NB4 (cell line): ENCODE data around the gene KCNIP4.

Source experiments
- MYC ChIP-seq: IDR thresholded peaks from 2 replicates; pipeline ENCODE4 v1.6.1; 2011; ENCODE audit warnings: low read depth, low read length
- POLR2A ChIP-seq: IDR thresholded peaks from 2 replicates; pipeline ENCODE4 v1.6.1; 2011; ENCODE audit warnings: mild to moderate bottlenecking; ENCODE audit not compliant: insufficient read length; ENCODE audit errors: extremely low read depth
- TF ChIP-seq, protein P1 (sequence below): IDR thresholded peaks from one replicate; pipeline ENCODE4 v1.5.1; 2012; ENCODE audit warnings: low read depth, low read length
- TF ChIP-seq, protein P2 (sequence below): IDR thresholded peaks from 2 replicates; pipeline ENCODE4 v1.6.1; 2011; ENCODE audit warnings: low read depth, low read length

DNA sequence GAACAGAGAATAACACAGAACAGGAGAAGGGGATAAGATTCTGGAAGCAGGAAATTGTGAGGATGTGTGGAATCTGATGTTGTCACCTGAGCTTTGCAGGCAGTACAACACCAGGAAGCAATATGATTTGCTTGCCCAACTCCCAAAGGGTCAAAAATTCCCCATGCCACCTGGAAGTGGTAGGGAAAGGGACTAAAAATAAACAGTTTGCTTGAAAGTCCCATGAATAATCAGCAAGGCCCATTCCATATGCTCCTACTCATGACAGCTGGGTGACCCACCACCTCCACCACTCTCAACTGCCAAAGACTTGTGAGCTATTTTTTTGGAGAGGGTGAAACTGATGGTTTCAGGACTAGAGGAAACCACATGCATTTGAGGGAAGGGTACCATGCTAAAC, 168.4 kb downstream of the KCNIP4 start:
- TF ChIP-seq, protein P1, sequence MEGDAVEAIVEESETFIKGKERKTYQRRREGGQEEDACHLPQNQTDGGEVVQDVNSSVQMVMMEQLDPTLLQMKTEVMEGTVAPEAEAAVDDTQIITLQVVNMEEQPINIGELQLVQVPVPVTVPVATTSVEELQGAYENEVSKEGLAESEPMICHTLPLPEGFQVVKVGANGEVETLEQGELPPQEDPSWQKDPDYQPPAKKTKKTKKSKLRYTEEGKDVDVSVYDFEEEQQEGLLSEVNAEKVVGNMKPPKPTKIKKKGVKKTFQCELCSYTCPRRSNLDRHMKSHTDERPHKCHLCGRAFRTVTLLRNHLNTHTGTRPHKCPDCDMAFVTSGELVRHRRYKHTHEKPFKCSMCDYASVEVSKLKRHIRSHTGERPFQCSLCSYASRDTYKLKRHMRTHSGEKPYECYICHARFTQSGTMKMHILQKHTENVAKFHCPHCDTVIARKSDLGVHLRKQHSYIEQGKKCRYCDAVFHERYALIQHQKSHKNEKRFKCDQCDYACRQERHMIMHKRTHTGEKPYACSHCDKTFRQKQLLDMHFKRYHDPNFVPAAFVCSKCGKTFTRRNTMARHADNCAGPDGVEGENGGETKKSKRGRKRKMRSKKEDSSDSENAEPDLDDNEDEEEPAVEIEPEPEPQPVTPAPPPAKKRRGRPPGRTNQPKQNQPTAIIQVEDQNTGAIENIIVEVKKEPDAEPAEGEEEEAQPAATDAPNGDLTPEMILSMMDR: no peak
- TF ChIP-seq POLR2A (no peak), MYC (no peak)
- TF ChIP-seq, protein P2, sequence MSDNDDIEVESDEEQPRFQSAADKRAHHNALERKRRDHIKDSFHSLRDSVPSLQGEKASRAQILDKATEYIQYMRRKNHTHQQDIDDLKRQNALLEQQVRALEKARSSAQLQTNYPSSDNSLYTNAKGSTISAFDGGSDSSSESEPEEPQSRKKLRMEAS: no peak
